ENCODE measurements around the gene DAZAP2.
A peak's percentile ranks its signal among the peaks of the same experiment; 100 is the strongest.
"Not testable (repeated sequence)": the region's sequence is repeated elsewhere in the genome, so short reads cannot be mapped to it uniquely, and the experiment has no call there.

The DAZAP2 gene

GRCh38 chr12:51217133-51217967, 21.3 kb upstream of the DAZAP2 start:
- DNase-seq = peak; percentile 77

- DNase-seq = peak; percentile 91
These were observed 20.5 kb upstream of the DAZAP2 start, which contains the start of gene POU6F1 for GRCh38 chr12:51217968-51218606. Gene POU6F1 (minus strand): TSS chr12:51218062. CDS start chr12:51206836, 11,226 bp downstream.

- DNase-seq = peak; percentile 79
These were observed 19.9 kb upstream of the DAZAP2 start for GRCh38 chr12:51218607-51219161.

- no peak for DNase-seq
These were observed 19.3 kb upstream of the DAZAP2 start for GRCh38 chr12:51219322-51219721.

DNA sequence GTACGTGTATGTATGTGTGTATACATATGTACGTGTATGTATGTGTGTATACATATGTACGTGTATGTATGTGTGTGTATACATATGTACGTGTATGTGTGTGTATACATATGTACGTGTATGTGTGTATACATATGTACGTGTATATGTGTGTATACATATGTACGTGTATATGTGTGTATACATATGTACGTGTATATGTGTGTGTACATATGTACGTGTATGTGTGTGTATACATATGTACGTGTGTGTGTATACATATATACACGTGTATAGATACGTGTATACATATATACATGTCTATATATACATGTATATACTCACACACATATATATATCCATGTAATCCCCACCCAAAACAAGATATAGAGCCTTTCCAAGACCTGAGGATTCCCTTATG, 18.8 kb upstream of the DAZAP2 start:
- DNase-seq = not testable (repeated sequence)

- DNase-seq = no peak
These were observed 16.2 kb upstream of the DAZAP2 start for GRCh38 chr12:51222461-51222860.

DNA sequence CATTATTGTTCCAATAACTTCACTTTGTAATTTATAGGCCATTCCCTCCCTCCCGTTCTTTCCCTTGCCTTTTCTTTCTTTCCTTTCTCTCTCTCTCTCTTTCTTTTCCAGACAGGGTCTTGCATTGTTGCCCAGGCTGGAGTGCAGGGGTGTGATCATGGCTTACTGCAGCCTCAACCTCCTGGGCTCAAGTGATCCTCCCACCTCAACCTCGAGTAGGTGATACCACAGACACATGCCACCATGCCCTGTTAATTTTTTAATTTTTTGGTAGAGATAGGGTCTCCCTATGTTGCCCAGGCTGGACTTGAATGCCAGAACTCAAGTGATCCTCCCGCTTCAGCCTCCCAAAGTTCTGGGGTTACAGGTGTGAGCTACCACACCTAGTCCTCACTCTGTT, 14.0 kb upstream of the DAZAP2 start:
- DNase-seq = no peak

- DNase-seq = no peak
These were observed 13.4 kb upstream of the DAZAP2 start for GRCh38 chr12:51225234-51225633.

DNA sequence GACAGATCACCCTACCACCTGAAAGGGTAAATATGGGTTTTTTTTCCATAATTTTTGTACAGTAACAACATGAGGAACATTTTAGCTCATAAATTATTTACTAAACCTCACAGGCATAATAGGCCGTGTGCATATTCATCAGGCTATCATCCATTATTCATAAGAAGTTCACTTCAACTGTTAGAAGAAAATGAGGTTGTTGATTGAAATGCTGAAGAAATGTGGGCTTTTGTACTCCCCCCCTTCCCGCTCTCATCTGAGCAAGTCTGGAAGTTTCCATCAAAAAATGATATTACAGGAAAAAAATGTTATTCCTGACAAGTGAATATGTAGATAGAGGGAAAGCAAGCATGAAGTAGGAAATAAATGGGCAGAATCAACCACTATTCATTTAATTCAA, 12.9 kb upstream of the DAZAP2 start:
- no peak for DNase-seq

- DNase-seq = not testable (repeated sequence)
These were observed 11.5 kb upstream of the DAZAP2 start for GRCh38 chr12:51227112-51227511.

DNA sequence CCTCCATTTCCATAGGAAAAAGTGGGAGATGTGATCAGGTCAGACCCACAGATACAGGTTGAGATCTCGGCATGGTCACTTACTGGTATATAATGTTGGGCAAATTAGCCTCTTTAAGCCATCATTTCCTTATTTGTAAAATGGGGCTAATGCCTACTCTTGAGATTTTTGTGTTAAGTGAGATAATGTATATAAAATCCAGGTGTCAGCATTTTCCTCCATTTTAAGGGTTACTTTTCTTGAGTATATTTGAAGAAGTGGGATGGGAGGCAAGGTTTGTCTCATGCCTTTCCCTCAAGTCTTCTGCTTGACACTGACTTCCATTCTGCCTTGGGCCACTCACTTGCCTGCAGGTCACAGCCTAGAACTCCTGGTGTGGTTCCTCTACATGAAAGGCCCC, 10.7 kb upstream of the DAZAP2 start:
- DNase-seq = no peak

- DNase-seq = no peak
These were observed 9.4 kb upstream of the DAZAP2 start for GRCh38 chr12:51229116-51229809.

- no peak for DNase-seq
These were observed 6.0 kb upstream of the DAZAP2 start for GRCh38 chr12:51232642-51233041.

GRCh38 chr12:51234530-51234929, 4.1 kb upstream of the DAZAP2 start:
- no peak for DNase-seq

DNA sequence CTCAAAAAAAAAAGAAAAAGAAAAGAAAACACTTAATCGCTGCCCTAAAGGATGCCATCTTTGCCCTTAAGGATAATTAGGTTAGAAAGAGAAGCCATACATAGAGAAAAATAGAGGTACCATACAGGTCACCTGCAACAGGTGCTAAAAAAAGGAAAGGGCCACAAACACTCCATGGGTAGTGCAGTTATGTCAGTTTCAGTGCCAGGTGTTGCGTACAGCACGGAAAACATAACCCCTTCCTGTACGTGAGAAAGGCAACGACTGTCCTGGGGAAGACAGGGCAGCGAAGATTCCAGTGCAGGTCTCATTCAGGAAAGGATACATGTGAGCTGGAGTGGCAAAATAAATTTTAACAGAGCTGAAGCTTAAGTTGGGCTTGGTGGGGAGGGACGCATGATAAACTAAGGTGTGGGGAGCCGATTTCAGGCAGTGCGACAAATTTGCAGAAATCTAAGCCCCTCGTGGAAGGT, 553 bp upstream of the DAZAP2 start:
- peak; percentile 80 for DNase-seq

GRCh38 chr12:51240971-51241370, 2.3 kb downstream of the DAZAP2 start:
- DNase-seq = no peak

DNA sequence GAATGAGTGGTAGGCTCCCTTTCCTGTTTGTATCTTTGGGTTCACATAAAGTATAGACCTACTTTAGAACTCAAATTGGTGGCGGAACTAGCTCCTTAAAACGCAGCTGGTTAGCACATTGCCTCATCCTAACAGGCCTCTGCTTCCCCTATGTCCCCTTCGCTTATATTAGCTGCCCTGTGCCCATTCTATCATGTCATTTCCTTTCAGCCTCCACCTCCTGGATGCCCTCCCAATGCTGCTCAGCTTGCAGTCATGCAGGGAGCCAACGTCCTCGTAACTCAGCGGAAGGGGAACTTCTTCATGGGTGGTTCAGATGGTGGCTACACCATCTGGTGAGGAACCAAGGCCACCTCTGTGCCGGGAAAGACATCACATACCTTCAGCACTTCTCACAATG, 3.5 kb downstream of the DAZAP2 start:
- DNase-seq = no peak

GRCh38 chr12:51242876-51243275, 4.2 kb downstream of the DAZAP2 start:
- DNase-seq = no peak

DNA sequence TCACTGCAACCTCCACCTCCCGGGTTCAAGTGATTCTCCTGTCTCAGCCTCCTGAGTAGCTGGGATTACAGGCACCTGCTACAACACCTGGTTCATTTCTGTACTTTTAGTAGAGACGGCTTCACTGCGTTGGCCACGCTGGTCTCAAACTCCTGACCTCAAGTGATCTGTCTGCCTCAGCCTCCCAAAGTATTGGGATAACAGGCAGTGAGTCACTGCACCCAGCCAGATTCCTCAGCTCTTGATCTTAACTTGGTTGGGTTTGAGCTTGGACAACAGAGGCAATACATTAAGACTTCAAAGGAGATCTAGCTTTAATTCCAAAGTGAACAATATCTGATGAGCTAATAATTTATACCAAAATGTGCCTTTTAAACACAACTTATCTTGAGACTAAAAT, 5.6 kb downstream of the DAZAP2 start:
- DNase-seq = no peak

DNA sequence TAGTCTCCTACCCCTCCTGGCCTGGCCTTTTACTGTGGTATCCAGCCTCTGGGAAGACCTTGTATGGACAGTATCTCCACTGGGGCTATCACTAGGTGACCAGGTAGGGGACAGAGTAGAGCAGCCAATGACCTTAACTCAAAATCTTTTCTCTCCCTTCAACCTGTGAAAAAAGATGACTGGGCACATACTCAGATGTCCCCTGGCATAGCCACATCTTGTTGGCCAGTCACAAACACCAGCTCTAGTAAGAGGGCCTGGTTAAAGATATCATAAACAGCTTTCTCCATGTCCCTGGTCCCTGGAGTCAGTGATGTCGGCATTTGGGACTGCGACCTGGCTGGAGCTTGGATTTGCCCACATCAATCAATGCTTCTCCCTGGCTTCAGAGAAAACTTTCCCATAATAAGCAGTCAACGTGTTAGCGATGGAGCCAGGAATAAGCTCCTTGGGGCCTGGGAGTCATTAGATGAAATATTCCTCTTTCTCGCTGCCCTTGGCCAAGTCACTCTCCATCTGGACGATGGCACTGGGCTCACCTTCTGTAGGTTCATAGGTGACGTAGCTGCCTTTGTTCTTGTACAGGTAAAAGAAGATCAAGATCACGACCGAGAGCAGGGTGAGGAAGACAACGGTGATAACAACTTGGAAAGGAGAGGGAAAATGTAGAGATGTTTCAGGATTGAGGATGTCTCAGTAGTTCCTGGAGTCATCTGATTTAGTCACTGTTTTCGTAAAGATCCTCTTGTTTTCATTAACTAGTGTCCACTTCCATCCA, 7.0 kb downstream of the DAZAP2 start:
- no peak for DNase-seq

DNA sequence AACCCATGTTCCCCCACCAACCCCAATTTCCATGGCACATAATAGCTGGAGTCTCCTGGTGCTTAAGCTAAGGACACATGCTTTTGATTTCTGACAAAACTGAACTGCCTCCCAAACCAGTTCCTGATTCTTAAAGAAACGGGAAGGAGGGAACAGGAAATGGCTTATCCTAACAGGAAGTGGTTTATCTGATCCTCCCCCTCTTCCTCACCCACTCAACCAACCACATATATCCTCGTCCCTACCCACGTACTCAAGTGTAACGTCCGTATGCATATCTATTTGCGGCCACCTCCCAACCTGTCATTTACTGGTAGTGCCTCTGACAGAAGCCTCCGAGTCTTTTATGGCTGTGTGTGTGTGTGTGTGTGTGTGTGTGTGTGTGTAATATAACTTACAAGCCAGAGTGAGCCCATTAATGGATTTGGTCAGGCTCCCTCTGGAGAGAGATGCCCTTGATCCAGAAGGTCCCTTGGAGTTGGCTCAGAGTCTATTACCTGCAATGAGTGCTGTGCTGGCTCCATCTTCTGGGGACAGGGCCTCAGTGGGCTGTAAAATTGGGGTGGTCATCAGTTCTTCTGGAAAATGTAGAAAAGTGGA, 7.7 kb downstream of the DAZAP2 start:
- peak; percentile 25 for DNase-seq

Measured in DMS53 (cell line).